Neuronal stem cell (in vitro differentiated cells): ENCODE measurements around the gene KRTAP1-1.

Experiments used
- DNase-seq: peaks from one replicate; pipeline ENCODE4 v3.0.0-alpha.2; 2013; ENCODE audit warnings: low spot score
- H2AFZ ChIP-seq: one replicate; pipeline ENCODE4 v1.6.1; 2013; ENCODE audit warnings: mild to moderate bottlenecking, low read length, inconsistent platforms
- H2AK5ac ChIP-seq: 2 replicates; pipeline ENCODE4 v1.6.1; 2013; ENCODE audit warnings: low read depth, mild to moderate bottlenecking, inconsistent platforms, low read length, moderate library complexity, mixed read lengths
- H2BK120ac ChIP-seq: 2 replicates; pipeline ENCODE4 v1.6.1; 2013; ENCODE audit warnings: low read depth, mild to moderate bottlenecking, inconsistent platforms, low read length, moderate library complexity, mixed read lengths
- H2BK12ac ChIP-seq: one replicate; pipeline ENCODE4 v1.6.1; 2013; ENCODE audit warnings: low read length, inconsistent platforms
- H2BK15ac ChIP-seq: 2 replicates; pipeline ENCODE4 v1.6.1; 2013; ENCODE audit warnings: mild to moderate bottlenecking, low read length, inconsistent platforms, mixed read lengths
- H2BK5ac ChIP-seq: one replicate; pipeline ENCODE4 v1.6.1; 2013; ENCODE audit warnings: inconsistent platforms, mild to moderate bottlenecking, low read length, moderate library complexity
- H3K14ac ChIP-seq: one replicate; pipeline ENCODE4 v1.6.1; 2013; ENCODE audit warnings: low read length, inconsistent platforms
- H3K18ac ChIP-seq: 2 replicates; pipeline ENCODE4 v1.6.1; 2013; ENCODE audit warnings: low read length, inconsistent platforms
- H3K23ac ChIP-seq: 2 replicates; pipeline ENCODE4 v1.6.1; 2013; ENCODE audit warnings: low read depth, mild to moderate bottlenecking, mixed read lengths, low read length, inconsistent platforms; ENCODE audit not compliant: poor library complexity
- H3K27ac ChIP-seq: replicated peaks from 3 replicates; pipeline ENCODE4 v1.5.1; 2013; ENCODE audit warnings: low read length, inconsistent platforms
- H3K27me3 ChIP-seq, 3 experiments: 2 replicates each; pipeline ENCODE4 v1.6.1; 2013; ENCODE audit warnings: low read length in 3 of 3, mild to moderate bottlenecking in 2 of 3, inconsistent platforms in 1 of 3, low read depth in 1 of 3, mixed read lengths in 1 of 3, moderate library complexity in 1 of 3; ENCODE audit not compliant: control insufficient read depth in 3 of 3, insufficient read depth in 3 of 3
- H3K36me3 ChIP-seq, 2 donors: replicated peaks in 1 of 2; 2 replicates each; pipeline ENCODE4 v1.6.1; 2013; ENCODE audit warnings: low read length in 2 of 2; ENCODE audit not compliant: control insufficient read depth in 2 of 2, insufficient read depth in 2 of 2
- H3K4ac ChIP-seq: 2 replicates; pipeline ENCODE4 v1.6.1; 2013; ENCODE audit warnings: inconsistent platforms, mild to moderate bottlenecking, low read length, moderate library complexity
- H3K4me1 ChIP-seq, 2 donors: 1 replicate in 1 of 2; 2 replicates in 1 of 2; pipeline ENCODE4 v1.6.1; 2013; ENCODE audit warnings: low read length in 2 of 2, low read depth in 1 of 2; ENCODE audit not compliant: control insufficient read depth in 2 of 2, insufficient read depth in 1 of 2
- H3K4me2 ChIP-seq: one replicate; pipeline ENCODE4 v1.6.1; 2013; ENCODE audit warnings: mild to moderate bottlenecking, low read length, inconsistent platforms; ENCODE audit not compliant: insufficient read depth, poor library complexity, severe bottlenecking
- H3K4me3 ChIP-seq, 2 donors: 2 replicates each; pipeline ENCODE4 v1.5.1; 2013; ENCODE audit warnings: low read length in 2 of 2, mild to moderate bottlenecking in 2 of 2, inconsistent platforms in 1 of 2, moderate library complexity in 1 of 2
- H3K79me1 ChIP-seq: one replicate; pipeline ENCODE4 v1.6.1; 2013; ENCODE audit warnings: low read depth, mild to moderate bottlenecking, inconsistent platforms, low read length, moderate library complexity
- H3K9ac ChIP-seq: one replicate; pipeline ENCODE4 v1.6.1; 2013; ENCODE audit warnings: mild to moderate bottlenecking, low read depth, low read length, inconsistent platforms; ENCODE audit not compliant: poor library complexity
- H3K9me3 ChIP-seq, 2 donors: replicated peaks in 1 of 2; 2 replicates each; pipeline versions ENCODE3 to v1.6.1; 2013; ENCODE audit warnings: low read length in 2 of 2, mild to moderate bottlenecking in 2 of 2, inconsistent platforms in 1 of 2, low read depth in 1 of 2, mixed read lengths in 1 of 2, moderate library complexity in 1 of 2; ENCODE audit not compliant: control insufficient read depth in 2 of 2, insufficient read depth in 1 of 2
- H4K8ac ChIP-seq: one replicate; pipeline ENCODE4 v1.6.1; 2013; ENCODE audit warnings: low read depth, mild to moderate bottlenecking, inconsistent platforms, low read length, moderate library complexity
- H4K91ac ChIP-seq: one replicate; pipeline ENCODE4 v1.6.1; 2013; ENCODE audit warnings: low read length, low read depth, mild to moderate bottlenecking, inconsistent platforms; ENCODE audit not compliant: poor library complexity
- WGBS, 2 donors: extraction: QIAGEN DNeasy Blood & Tissue Kit; methylation state at CpG; one replicate each; pipeline ENCODE4 v1.1.7; 2013; ENCODE audit warnings: missing lambda C conversion rate in 2 of 2, mixed read lengths in 1 of 2; ENCODE audit not compliant: insufficient read length in 2 of 2, insufficient replicate concordance in 1 of 2; ENCODE audit errors: extremely low coverage in 2 of 2; 5-methylcytosine and 5-hydroxymethylcytosine counted together

The KRTAP1-1 gene

DNA sequence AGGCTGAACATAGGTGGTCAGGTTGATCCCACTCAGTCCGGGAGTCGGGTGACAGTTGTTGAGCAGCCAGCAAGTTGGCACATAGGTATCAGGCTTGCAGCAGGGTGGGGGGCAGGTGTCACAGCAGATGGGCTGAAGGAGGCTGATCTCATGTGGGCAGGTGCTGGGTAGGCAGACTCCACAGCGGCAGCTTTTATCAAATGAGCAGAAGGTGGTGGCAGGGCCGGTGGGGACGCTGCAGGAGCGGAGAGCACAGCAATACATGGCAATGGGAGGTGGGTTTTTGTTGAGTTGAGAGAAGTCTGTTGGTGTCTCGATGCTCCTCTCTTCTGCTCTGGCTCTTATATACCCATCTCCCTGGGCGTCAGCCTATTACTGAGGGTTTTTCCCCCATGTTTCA lies 32.4 kb downstream of the KRTAP1-1 start, which contains the start of gene KRTAP3-1:
TSS of gene KRTAP3-1 (minus strand) at position 318 of the 400 bp plus-strand sequence. CDS start at position 264, 54 bp downstream.
- DNase-seq: no peak
- Histone ChIP-seq H2BK120ac (no peak within 1 kb of the TSS), H3K79me1 (no peaks in the 10 kb centered on the region), H3K9me3 (peaks cover 0 to 3% of the 10 kb centered on the region in 2 donors), H3K36me3 (no peaks in the 10 kb centered on the region), H3K18ac (peak within 1 kb of the TSS; percentile 87), H3K4me1 (peaks cover 0 to 5% of the 10 kb centered on the region in 2 donors), H3K4me3 (peak within 1 kb of the TSS in 1 of 2 donors; percentile 68), H3K14ac (no peak within 1 kb of the TSS), H3K27me3 (no peaks in the 10 kb centered on the region), H2AFZ (no peak within 1 kb of the TSS), H3K27ac (no peak within 1 kb of the TSS), H2AK5ac (no peak within 1 kb of the TSS), H3K4ac (no peak within 1 kb of the TSS), H3K9ac (no peak within 1 kb of the TSS), H3K4me2 (no peak within 1 kb of the TSS), H4K91ac (no peak within 1 kb of the TSS), H2BK15ac (no peak within 1 kb of the TSS), H3K23ac (peak within 1 kb of the TSS; percentile 52), H2BK12ac (peak within 1 kb of the TSS; percentile 94), H4K8ac (no peak within 1 kb of the TSS), H2BK5ac (no peak within 1 kb of the TSS)
- no CpG with 5 or more reads among the region's 8 CpGs for WGBS, 2 donors

DNA sequence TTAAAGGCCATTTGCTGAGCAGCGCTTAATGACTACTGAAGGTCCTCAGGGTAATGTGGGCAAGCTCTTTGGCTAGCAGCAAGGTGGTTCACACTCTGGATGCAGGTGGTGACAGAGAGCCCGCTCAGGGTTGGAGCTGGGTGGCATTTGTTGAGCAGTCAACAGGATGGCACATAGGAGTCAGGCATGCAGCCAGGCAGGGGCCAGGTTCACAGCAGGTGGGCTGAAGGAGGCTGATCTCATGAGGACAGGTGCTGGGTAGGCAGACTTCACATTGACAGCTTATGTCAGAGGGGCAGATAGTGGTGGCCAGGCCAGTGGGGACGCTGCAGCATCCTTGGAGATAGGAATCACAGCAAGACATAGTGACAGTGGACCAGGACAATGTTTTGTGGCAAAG lies 36.9 kb downstream of the KRTAP1-1 start:
- Histone ChIP-seq H2BK120ac (no peak overlapping the region), H3K4ac (no peak overlapping the region), H2BK12ac (peak overlapping the region; percentile 79), H3K27me3 (no peaks in the 10 kb centered on the region), H3K36me3 (no peaks in the 10 kb centered on the region), H3K27ac (no peak overlapping the region), H4K91ac (no peak overlapping the region), H4K8ac (no peak overlapping the region), H2BK15ac (peak overlapping the region; percentile 5), H3K23ac (no peak overlapping the region), H2AK5ac (peak overlapping the region; percentile 10), H2BK5ac (no peak overlapping the region), H3K4me2 (no peak overlapping the region), H3K18ac (peak overlapping the region; percentile 4), H3K79me1 (no peaks in the 10 kb centered on the region), H2AFZ (no peak overlapping the region), H3K4me3 (no peak overlapping the region), H3K14ac (no peak overlapping the region), H3K4me1 (peaks cover 0 to 6% of the 10 kb centered on the region in 2 donors), H3K9me3 (peaks cover 0 to 3% of the 10 kb centered on the region in 2 donors), H3K9ac (no peak overlapping the region)
- no CpG with 5 or more reads among the region's 3 CpGs for WGBS, 2 donors
- DNase-seq: no peak

DNA sequence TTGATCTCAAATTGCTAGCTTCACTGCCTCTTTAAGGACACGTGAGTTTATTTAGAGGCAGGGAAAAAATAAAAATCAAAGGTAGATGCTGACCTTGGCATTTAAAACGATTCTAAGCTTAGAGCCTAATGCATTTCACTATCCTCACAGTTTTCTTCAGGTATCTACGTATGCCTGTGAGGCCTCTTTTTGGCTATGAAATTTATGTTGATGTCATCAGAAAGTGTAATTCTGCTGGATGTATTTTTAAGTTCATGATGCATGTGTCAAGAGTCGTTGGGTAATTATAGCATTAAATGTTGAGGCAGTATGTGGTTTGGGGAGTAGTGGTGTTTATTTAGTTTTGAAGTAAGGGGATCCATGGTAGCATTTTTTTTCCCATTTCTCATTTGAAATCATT lies 37.3 kb downstream of the KRTAP1-1 start:
- no peaks in the 10 kb centered on the region for H3K79me1 ChIP-seq
- no peak overlapping the region for H2BK120ac ChIP-seq
- no peak overlapping the region for H3K4me2 ChIP-seq
- no peak overlapping the region for H3K14ac ChIP-seq
- no peak overlapping the region for H4K91ac ChIP-seq
- H3K4ac ChIP-seq: no peak overlapping the region
- H3K23ac ChIP-seq: no peak overlapping the region
- WGBS, 2 donors: 100% methylated on average over 1 of the region's 4 CpGs; no CpG with 5 or more reads in 1 of the 2 donors
- H3K36me3 ChIP-seq: no peaks in the 10 kb centered on the region
- H3K4me1 ChIP-seq: peaks cover 0 to 5% of the 10 kb centered on the region in 2 donors
- H2AK5ac ChIP-seq: no peak overlapping the region
- H2BK12ac ChIP-seq: no peak overlapping the region
- H2BK15ac ChIP-seq: no peak overlapping the region
- no peak overlapping the region for H2BK5ac ChIP-seq
- peaks cover 0 to 3% of the 10 kb centered on the region in 2 donors for H3K9me3 ChIP-seq
- H3K9ac ChIP-seq: no peak overlapping the region
- H3K27me3 ChIP-seq: no peaks in the 10 kb centered on the region
- H4K8ac ChIP-seq: no peak overlapping the region
- no peak overlapping the region for H3K18ac ChIP-seq
- H2AFZ ChIP-seq: no peak overlapping the region
- no peak for DNase-seq
- no peak overlapping the region for H3K27ac ChIP-seq
- H3K4me3 ChIP-seq: no peak overlapping the region

DNA sequence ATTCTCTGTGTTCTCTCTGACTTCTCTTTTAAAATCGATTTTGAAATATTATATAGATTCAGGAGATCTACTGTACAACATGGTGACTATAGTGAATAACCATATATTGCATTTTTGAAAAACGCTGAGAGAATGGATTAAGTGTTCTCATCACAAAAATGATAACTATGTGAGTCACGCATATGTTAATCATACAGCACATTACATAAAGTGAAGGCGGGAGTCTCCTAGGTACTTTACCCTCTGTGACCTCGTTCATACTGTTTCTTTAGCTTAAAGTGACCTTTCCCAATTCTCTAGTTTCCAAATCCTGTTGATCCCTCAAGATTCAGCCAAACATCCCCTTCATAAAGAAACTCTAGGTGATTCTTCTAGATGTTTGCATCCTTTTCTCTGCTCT lies 38.4 kb downstream of the KRTAP1-1 start:
- H3K27ac ChIP-seq: no peak overlapping the region
- no peak overlapping the region for H3K9ac ChIP-seq
- no peak overlapping the region for H4K91ac ChIP-seq
- no peaks in the 10 kb centered on the region for H3K36me3 ChIP-seq
- no peak overlapping the region for H3K4me2 ChIP-seq
- DNase-seq: no peak
- H2BK120ac ChIP-seq: no peak overlapping the region
- H2AK5ac ChIP-seq: no peak overlapping the region
- no peak overlapping the region for H3K18ac ChIP-seq
- H3K4ac ChIP-seq: no peak overlapping the region
- H2BK15ac ChIP-seq: no peak overlapping the region
- H3K27me3 ChIP-seq: no peaks in the 10 kb centered on the region
- peaks cover 0 to 3% of the 10 kb centered on the region in 2 donors for H3K9me3 ChIP-seq
- H4K8ac ChIP-seq: no peak overlapping the region
- H3K4me1 ChIP-seq: peaks cover 0 to 1% of the 10 kb centered on the region in 2 donors
- H2AFZ ChIP-seq: no peak overlapping the region
- H3K4me3 ChIP-seq: no peak overlapping the region
- no peaks in the 10 kb centered on the region for H3K79me1 ChIP-seq
- no peak overlapping the region for H3K14ac ChIP-seq
- H3K23ac ChIP-seq: no peak overlapping the region
- H2BK5ac ChIP-seq: no peak overlapping the region
- no CpG with 5 or more reads among the region's 5 CpGs for WGBS, 2 donors
- no peak overlapping the region for H2BK12ac ChIP-seq
